K562 (cell line): ENCODE results near the gene RCOR3. TPM values are rescaled to one million over a fixed set of nuclear protein-coding genes. Genes with fewer than 3 reads are reported as not detected.

ENCODE experiments used
- ATAC-seq: fragments of 200-7000 bp; cut with Tn5 transposase; 3 replicates; pipeline ENCODE4 v1.9.1; 2020; ENCODE audit warnings: moderate library complexity
- BruUV-seq: library from RNA; stranded (reverse); fragments of 400-500 nt; replicated peaks from 2 replicates; lab custom pipeline; 2021; lab: Mats Ljungman, UMichigan
- CTCF ChIA-PET: fragments of 300-600 bp; formaldehyde crosslinking; extraction: SDS; loops from one replicate; lab custom pipeline; 2021; ENCODE audit warnings: low intra/inter-chr PET ratio; lab: Yijun Ruan, JAX
- POLR2A ChIA-PET: fragments of 300-600, 350-650 bp; sonication (Branson Sonifier 250); formaldehyde crosslinking; extraction: SDS; loops from one replicate; lab custom pipeline; 2021; ENCODE audit warnings: antibody characterized with exemption, inconsistent platforms; lab: Yijun Ruan, JAX
- DNase-seq, 4 experiments: peaks; one replicate each; pipeline versions ENCODE4 v3.0.0 to v3.0.0-alpha.2; 2011 to 2018; ENCODE audit warnings: low spot score in 3 of 4, mixed read lengths in 3 of 4; ENCODE audit errors: extremely low read depth in 1 of 4
- FAIRE-seq: peaks from 2 replicates; lab custom pipeline; 2011; peaks lifted over from hg19 to GRCh38; lab: Jason Lieb, UNC
- H2AFZ ChIP-seq: 2 replicates; pipeline ENCODE4 v1.6.0; 2011; ENCODE audit warnings: low read depth, low read length, control low read depth, inconsistent platforms
- H3K27ac ChIP-seq: fragments of 200-600 bp; 3 replicates; pipeline ENCODE4 v1.8.0; 2011; ENCODE audit warnings: low read depth, mild to moderate bottlenecking, control low read depth, inconsistent platforms, low read length, moderate library complexity, mixed read lengths; ENCODE audit errors: extremely low read depth
- H3K27me3 ChIP-seq, 2 experiments: fragments of 300-600 bp in 1 of 2; 2 replicates in 1 of 2; 3 replicates in 1 of 2; pipeline versions ENCODE4 v1.6.0 to v1.8.0; 2011; ENCODE audit warnings: inconsistent platforms in 2 of 2, low read length in 2 of 2, mild to moderate bottlenecking in 1 of 2, mixed read lengths in 1 of 2, moderate library complexity in 1 of 2; ENCODE audit not compliant: control insufficient read depth in 2 of 2, insufficient read depth in 2 of 2
- H3K36me3 ChIP-seq: fragments of 300-600 bp; 3 replicates; pipeline ENCODE4 v1.8.0; 2011; ENCODE audit warnings: mild to moderate bottlenecking, low read length, inconsistent platforms; ENCODE audit not compliant: control insufficient read depth, insufficient read depth
- H3K4me1 ChIP-seq, 2 experiments: fragments of 200-600 bp in 1 of 2; replicated peaks in 1 of 2; 2 replicates in 1 of 2; 3 replicates in 1 of 2; pipeline versions ENCODE4 v1.5.1 to v1.8.0; 2011; ENCODE audit warnings: inconsistent platforms in 2 of 2, low read length in 2 of 2, mild to moderate bottlenecking in 1 of 2, mixed read lengths in 1 of 2, moderate library complexity in 1 of 2; ENCODE audit not compliant: control insufficient read depth in 2 of 2, insufficient read depth in 2 of 2
- H3K4me2 ChIP-seq: 2 replicates; pipeline ENCODE4 v1.6.1; 2011; ENCODE audit warnings: low read length, control low read depth, inconsistent platforms, mixed read lengths; ENCODE audit not compliant: insufficient read depth
- H3K4me3 ChIP-seq: fragments of 200-600 bp; sonication (generic), shearing (Covaris generic); 2 replicates; pipeline ENCODE4 v1.5.1; 2016; ENCODE audit warnings: control low read depth, inconsistent platforms
- H3K79me2 ChIP-seq: fragments of 200-600 bp; 3 replicates; pipeline ENCODE4 v1.8.0; 2011; ENCODE audit warnings: low read length, inconsistent platforms; ENCODE audit not compliant: control insufficient read depth, insufficient read depth
- H3K9ac ChIP-seq, 2 experiments: 2 replicates each; pipeline versions ENCODE4 v1.6.0 to v1.6.1; 2011; ENCODE audit warnings: low read depth in 2 of 2, low read length in 2 of 2, control low read depth in 1 of 2, inconsistent platforms in 1 of 2, mild to moderate bottlenecking in 1 of 2, mixed read lengths in 1 of 2; ENCODE audit not compliant: insufficient read depth in 1 of 2
- H3K9me1 ChIP-seq: one replicate; pipeline ENCODE4 v1.6.0; 2011; ENCODE audit warnings: inconsistent platforms, mild to moderate bottlenecking, low read length, moderate library complexity; ENCODE audit not compliant: control insufficient read depth, insufficient read depth
- H3K9me3 ChIP-seq: replicated peaks from 2 replicates; pipeline ENCODE4 v1.5.1; 2011; ENCODE audit warnings: low read depth, low read length, inconsistent platforms; ENCODE audit not compliant: control insufficient read depth, insufficient read depth
- H4K20me1 ChIP-seq: replicated peaks from 2 replicates; pipeline ENCODE4 v1.6.1; 2011; ENCODE audit warnings: low read length, inconsistent platforms, mixed read lengths; ENCODE audit not compliant: control insufficient read depth, insufficient read depth
- CAMTA2 ChIP-seq: fragments of 250-450 bp; sonication (Bioruptor Pico); conservative IDR thresholded peaks from 2 replicates; pipeline ENCODE4 v1.5.1; 2022
- CCAR2 ChIP-seq: fragments of 200-400 bp; formaldehyde crosslinking; IDR thresholded peaks from 2 replicates; pipeline ENCODE4 v1.6.1; 2017; ENCODE audit warnings: mild to moderate bottlenecking, low read depth, low read length
- CEBPB ChIP-seq: fragments of 450-650 bp; IDR thresholded peaks from 2 replicates; pipeline ENCODE4 v1.6.1; 2016; ENCODE audit warnings: missing genetic modification characterization, missing compliant biosample characterization
- CSDE1 ChIP-seq, 2 experiments: fragments of 450-650 bp; IDR thresholded peaks; 2 replicates each; pipeline ENCODE4 v1.6.1; 2016; ENCODE audit warnings: mild to moderate bottlenecking in 1 of 2
- DIDO1 ChIP-seq: fragments of 450-650 bp; IDR thresholded peaks from 2 replicates; pipeline ENCODE4 v1.6.1; 2016; ENCODE audit warnings: low read depth, missing biosample characterization, missing genetic modification characterization
- DNMT1 ChIP-seq: fragments of 450-650 bp; IDR thresholded peaks from 2 replicates; pipeline ENCODE4 v1.6.1; 2016; ENCODE audit warnings: antibody characterized with exemption, mild to moderate bottlenecking
- ETV5 ChIP-seq: sonication (generic); formaldehyde crosslinking; IDR thresholded peaks from 2 replicates; pipeline ENCODE4 v1.4.0; 2020; ENCODE audit warnings: low read depth, mild to moderate bottlenecking, missing genetic modification reagents
- EZH2 ChIP-seq: IDR thresholded peaks from 2 replicates; pipeline ENCODE4 v1.6.1; 2012; ENCODE audit warnings: low read depth, mild to moderate bottlenecking, inconsistent platforms, low read length, borderline replicate concordance
- HMG20A ChIP-seq: fragments of 450-650 bp; formaldehyde crosslinking; conservative IDR thresholded peaks from 2 replicates; pipeline ENCODE4 v1.4.0; 2020; ENCODE audit warnings: mild to moderate bottlenecking, mixed read lengths
- KAT8 ChIP-seq: fragments of 450-650 bp; IDR thresholded peaks from 2 replicates; pipeline ENCODE4 v1.6.1; 2016; ENCODE audit warnings: low read depth, mild to moderate bottlenecking
- KDM1A ChIP-seq, 2 experiments: fragments of 450-650 bp; IDR thresholded peaks; 2 replicates each; pipeline ENCODE4 v1.6.1; 2016; ENCODE audit warnings: mild to moderate bottlenecking in 2 of 2
- KLF6 ChIP-seq: fragments of 250-450 bp; sonication (Bioruptor Pico); IDR thresholded peaks from 2 replicates; pipeline ENCODE4 v1.4.0; 2020; ENCODE audit warnings: mild to moderate bottlenecking, moderate library complexity, borderline replicate concordance
- MCM5 ChIP-seq: fragments of 450-650 bp; IDR thresholded peaks from 2 replicates; pipeline ENCODE4 v1.6.1; 2016; ENCODE audit warnings: low read depth
- MIER1 ChIP-seq: fragments of 450-650 bp; IDR thresholded peaks from 2 replicates; pipeline ENCODE4 v1.6.1; 2016; ENCODE audit warnings: antibody characterized with exemption, mild to moderate bottlenecking, low read depth
- NFE2 ChIP-seq: IDR thresholded peaks from 2 replicates; pipeline ENCODE4 v1.6.1; 2014; ENCODE audit warnings: antibody characterized with exemption, low read depth
- NFXL1 ChIP-seq: fragments of 450-650 bp; formaldehyde crosslinking; IDR thresholded peaks from 2 replicates; pipeline ENCODE4 v1.4.0; 2021; ENCODE audit warnings: mild to moderate bottlenecking
- PHB ChIP-seq: fragments of 250-450 bp; sonication (Bioruptor Pico); IDR thresholded peaks from 2 replicates; pipeline ENCODE4 v1.5.0; 2021
- POLR3A ChIP-seq: IDR thresholded peaks from 2 replicates; pipeline ENCODE4 v1.6.1; 2011; ENCODE audit warnings: borderline replicate concordance, mild to moderate bottlenecking, moderate library complexity; ENCODE audit not compliant: insufficient read length, insufficient read depth; ENCODE audit errors: extremely low read depth
- SIRT6 ChIP-seq: IDR thresholded peaks from one replicate; pipeline ENCODE4 v1.6.1; 2012; ENCODE audit warnings: low read depth, mild to moderate bottlenecking, control low read depth, inconsistent platforms, low read length, moderate library complexity
- SMARCE1 ChIP-seq: fragments of 450-650 bp; IDR thresholded peaks from 2 replicates; pipeline ENCODE4 v1.7.1; 2016; ENCODE audit warnings: mild to moderate bottlenecking
- TSHZ1 ChIP-seq: fragments of 250-450 bp; sonication (Bioruptor Pico); IDR thresholded peaks from 2 replicates; pipeline ENCODE4 v1.4.0; 2020; ENCODE audit warnings: mild to moderate bottlenecking, moderate library complexity
- ZNF133 ChIP-seq: fragments of 250-450 bp; sonication (Bioruptor Pico); IDR thresholded peaks from 2 replicates; pipeline ENCODE4 v1.4.0; 2020; ENCODE audit warnings: mild to moderate bottlenecking
- ZSCAN29 ChIP-seq: fragments of 450-650 bp; IDR thresholded peaks from 2 replicates; pipeline ENCODE4 v1.6.1; 2017
- WGBS: fragments of 100-300 bp; shearing (Covaris generic); methylation state at CpG from one replicate; pipeline ENCODE4 v1.1.6; 2016; ENCODE audit warnings: low coverage, mixed read lengths; ENCODE audit not compliant: insufficient coverage; ENCODE audit errors: missing lambda C conversion rate; 5-methylcytosine and 5-hydroxymethylcytosine counted together
- in situ Hi-C: fragments of 300-500 bp; cut with MboI; formaldehyde crosslinking; loops from 4 replicates; pipeline ENCODE4 v1.15.0; 2018; ENCODE audit warnings: inconsistent platforms, mixed read lengths
- intact Hi-C: fragments of 100-400 bp; cut with micrococcal nuclease; formaldehyde crosslinking; loops from 2 replicates; pipeline ENCODE4 v1.14.2; 2022
- polyA plus RNA-seq, 8 experiments: library from polyadenylated mRNA; depleted of rRNA in 4 of 8; stranded (reverse) in 5 of 8; unstranded in 3 of 8; fragments of >200 nt; fragmentation: Nextera tagmentation in 2 of 8; fragmentation: Illumina TruSeq in 1 of 8; extraction: Ambion mirVana in 2 of 8; extraction: Trizol in 1 of 8; gene quantifications; 2 replicates each; pipeline versions ENCODE4 v1.2.1 to v1.2.3, GENCODE V29; 2011 to 2014; ENCODE audit warnings: inconsistent platforms in 1 of 8, missing spikeins in 1 of 8
- total RNA-seq, 7 experiments: library from RNA; depleted of rRNA in 6 of 7; stranded (reverse); fragments of >200 nt in 6 of 7; fragmentation: Illumina TruSeq in 2 of 7; extraction: Trizol in 2 of 7; gene quantifications; 2 replicates each; pipeline versions ENCODE4 v1.2.1 to v1.2.3, GENCODE V29; 2011 to 2021; ENCODE audit warnings: low replicate concordance in 1 of 7

RCOR3 gene
- total and polyA plus RNA-seq, 9 of the 15 experiments (the other 6 are each of a cell fraction or from before 2014, with no cell fraction given) = 9.7 to 42.7 (median 29.5) TPM

GRCh38 chr1:211281320-211282022, 22.3 kb downstream of the RCOR3 start:
- Histone ChIP-seq H3K4me2 (no peak overlapping the region), H3K36me3 (peaks cover 70% of the 10 kb centered on the region), H3K9me3 (no peaks in the 10 kb centered on the region), H3K4me3 (no peak overlapping the region), H3K9me1 (no peaks in the 10 kb centered on the region), H3K27me3 (no peaks in the 10 kb centered on the region), H2AFZ (no peak overlapping the region), H3K4me1 (peaks cover 0 to 4% of the 10 kb centered on the region in 2 experiments; a peak in 1 of 5 replicates), H3K27ac (peak overlapping the region; percentile 17; the same call in 1 of the 3 replicates), H3K9ac (no peak overlapping the region), H4K20me1 (no peaks in the 10 kb centered on the region), H3K79me2 (0 out of 3 replicates have a peak, but pooled peaks cover 3% of the 10 kb centered on the region)
- no TSS peak for BruUV-seq
- CTCF ChIA-PET = interaction anchor here (0.6 kb wide), 1 partner anchor 130 kb away, joined by 3 read pairs; no protein-coding TSS in a partner anchor
- intact Hi-C loops (no loop called here), in situ Hi-C loops (no loop called here)
- ATAC-seq (peak; percentile 62), FAIRE-seq (peak; percentile 67), DNase-seq (peak in 2 of 4 experiments; percentile 12 to 20)
- POLR2A ChIA-PET = interaction anchor here (0.9 to 1.8 kb wide), 4 partner anchors 12 to 23 kb away, joined by 3 to 8 read pairs (median 6); no protein-coding TSS in a partner anchor
- WGBS = 61% methylated on average over 6 of the region's 6 CpGs
- no peak for TF ChIP-seq CSDE1 (IDR thresholded peaks at IDR 0.05)
- no peak for TF ChIP-seq MIER1
- no peak for TF ChIP-seq NFXL1
- no peak for TF ChIP-seq KAT8
- TF ChIP-seq EZH2 = no peak
- no peak for TF ChIP-seq TSHZ1 (CRISPR knock-in tag)
- TF ChIP-seq CAMTA2 (CRISPR knock-in tag) = no peak
- TF ChIP-seq ZSCAN29 = no peak
- no peak for TF ChIP-seq DNMT1
- TF ChIP-seq KLF6 (CRISPR knock-in tag) = no peak
- no peak for TF ChIP-seq SIRT6
- TF ChIP-seq MCM5 = no peak
- no peak for TF ChIP-seq ETV5
- TF ChIP-seq DIDO1 (tag) = no peak
- TF ChIP-seq NFE2 = peak; percentile 84
- peak in 1 of 2 experiments; percentile 6; a peak in 1 of 4 replicates for TF ChIP-seq KDM1A (IDR thresholded peaks at IDR 0.05)
- 0 out of 2 replicates have a peak, but pooled peaks have one; percentile 12 for TF ChIP-seq CEBPB
- TF ChIP-seq PHB (CRISPR knock-in tag) = no peak
- no peak for TF ChIP-seq POLR3A
- no peak for TF ChIP-seq CCAR2
- no peak for TF ChIP-seq SMARCE1
- no peak for TF ChIP-seq HMG20A
- no peak for TF ChIP-seq ZNF133
